HG02588 (cell line): ENCODE results near the gene ACTR1B.
"Not testable (repeated sequence)": the region's sequence is repeated elsewhere in the genome, so short reads cannot be mapped to it uniquely, and the experiment has no call there.

ENCODE experiments used
- ATAC-seq: cut with Tn5 transposase; IDR thresholded peaks from one replicate; pipeline ENCODE4 v1.9.1; 2021; ENCODE audit warnings: mild to moderate bottlenecking, moderate library complexity; ENCODE audit not compliant: unreplicated experiment

ACTR1B gene

DNA sequence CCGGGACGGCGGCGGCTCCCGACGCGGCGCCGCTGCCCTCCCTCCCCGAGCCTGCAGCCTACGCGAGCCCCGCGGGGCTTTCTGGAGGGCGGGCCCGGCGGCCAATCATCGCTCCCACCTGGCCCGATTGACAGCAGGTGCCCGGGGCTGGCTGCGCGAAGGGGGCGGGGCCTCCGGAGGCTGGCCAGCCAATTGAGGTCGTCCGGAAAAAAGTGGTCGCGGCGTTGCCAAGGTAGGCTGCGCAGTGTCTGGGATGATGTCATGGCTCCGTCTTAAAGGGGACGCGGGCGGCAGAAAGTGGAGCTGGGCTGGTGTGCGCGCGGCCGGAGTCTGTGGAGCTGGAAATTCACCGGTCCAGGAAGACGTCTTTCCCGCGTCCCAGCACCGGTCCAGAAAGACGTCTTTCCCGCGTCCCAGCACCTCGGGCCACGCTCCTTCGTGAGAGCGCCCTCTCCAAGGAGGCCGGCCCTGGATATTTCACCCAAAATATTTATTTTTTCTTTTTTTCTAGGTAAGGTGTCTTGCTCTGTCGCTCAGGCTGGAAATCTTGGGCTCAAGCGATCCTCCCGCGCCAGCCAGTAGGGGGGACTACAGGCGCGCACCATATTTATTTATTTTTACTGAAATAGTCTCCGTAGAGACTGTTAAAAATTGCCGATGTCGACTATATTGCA, at the start of gene ACTR1B:
Gene ACTR1B (minus strand): TSS at position 83 of the 674 bp plus-strand sequence. CDS start 154 bp downstream, outside the sequence.
- peak; percentile 88 for ATAC-seq

GRCh38 chr2:97712693-97713295, 49.0 kb upstream of the ACTR1B start:
- no peak for ATAC-seq

- ATAC-seq: not testable (repeated sequence)
Observed at GRCh38 chr2:97712175-97712574, 48.3 kb upstream of the ACTR1B start.

- no peak for ATAC-seq
Observed at GRCh38 chr2:97711394-97711711, 47.5 kb upstream of the ACTR1B start.

- no peak for ATAC-seq
Observed at GRCh38 chr2:97708608-97709007, 44.8 kb upstream of the ACTR1B start.

GRCh38 chr2:97708048-97708380, 44.2 kb upstream of the ACTR1B start:
- ATAC-seq: no peak

DNA sequence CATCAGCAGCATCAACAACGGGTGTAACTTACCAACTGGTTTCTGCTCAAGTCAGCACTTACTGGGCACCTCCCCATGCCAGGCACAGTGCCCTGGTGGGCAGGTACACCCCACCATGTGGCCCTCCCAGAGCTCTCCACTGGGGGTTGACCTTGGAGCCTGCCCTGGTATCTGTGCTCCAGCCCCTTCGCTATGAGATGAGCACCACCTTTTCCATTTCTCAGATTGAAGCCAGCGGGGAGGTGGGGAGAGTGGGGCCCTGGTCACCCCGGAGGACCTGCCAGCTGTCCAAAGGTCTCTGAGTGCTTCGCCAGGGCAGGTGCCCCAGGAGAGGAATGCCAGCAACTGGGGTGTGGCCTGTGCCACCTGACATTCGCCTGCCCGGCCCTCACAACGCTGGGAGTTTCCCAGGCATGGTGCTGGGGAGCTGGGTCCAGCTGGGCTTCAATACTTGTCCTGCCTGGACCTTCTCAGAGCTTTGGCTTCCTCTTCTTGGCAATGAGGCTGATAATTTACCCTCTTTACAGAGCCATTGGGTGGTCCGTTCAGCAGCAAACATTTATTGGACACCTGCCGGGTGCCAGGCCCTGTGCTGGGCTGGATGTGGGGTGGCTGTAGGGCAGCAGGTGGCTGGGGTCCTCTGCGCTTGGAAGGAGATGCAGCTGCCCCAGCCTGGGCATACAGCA, 43.7 kb upstream of the ACTR1B start:
- ATAC-seq: no peak

GRCh38 chr2:97706708-97707345, 43.0 kb upstream of the ACTR1B start:
- ATAC-seq: no peak

DNA sequence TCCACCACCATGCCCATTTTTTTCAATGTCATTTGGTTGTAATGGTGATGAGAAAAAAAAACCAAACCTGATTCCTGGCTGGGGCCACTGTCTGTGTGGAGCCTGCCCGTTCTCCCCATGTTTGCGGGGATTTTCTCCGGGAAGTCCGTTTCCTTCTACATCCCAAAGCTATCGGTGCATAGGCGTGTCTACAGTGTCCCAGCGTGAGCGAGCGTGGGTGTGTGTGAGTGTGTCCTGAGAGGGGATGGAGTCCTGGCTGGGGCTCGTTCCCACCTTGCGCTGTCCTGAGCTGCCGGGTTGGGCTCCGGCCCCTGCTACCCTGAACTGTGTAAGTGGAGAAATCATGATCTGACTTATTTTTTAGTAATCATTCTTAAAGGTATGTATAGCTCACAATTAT, 42.3 kb upstream of the ACTR1B start:
- ATAC-seq: no peak

- ATAC-seq: no peak
Observed at GRCh38 chr2:97704989-97705388, 41.1 kb upstream of the ACTR1B start.

- ATAC-seq: no peak
Observed at GRCh38 chr2:97703741-97704140, 39.9 kb upstream of the ACTR1B start.

DNA sequence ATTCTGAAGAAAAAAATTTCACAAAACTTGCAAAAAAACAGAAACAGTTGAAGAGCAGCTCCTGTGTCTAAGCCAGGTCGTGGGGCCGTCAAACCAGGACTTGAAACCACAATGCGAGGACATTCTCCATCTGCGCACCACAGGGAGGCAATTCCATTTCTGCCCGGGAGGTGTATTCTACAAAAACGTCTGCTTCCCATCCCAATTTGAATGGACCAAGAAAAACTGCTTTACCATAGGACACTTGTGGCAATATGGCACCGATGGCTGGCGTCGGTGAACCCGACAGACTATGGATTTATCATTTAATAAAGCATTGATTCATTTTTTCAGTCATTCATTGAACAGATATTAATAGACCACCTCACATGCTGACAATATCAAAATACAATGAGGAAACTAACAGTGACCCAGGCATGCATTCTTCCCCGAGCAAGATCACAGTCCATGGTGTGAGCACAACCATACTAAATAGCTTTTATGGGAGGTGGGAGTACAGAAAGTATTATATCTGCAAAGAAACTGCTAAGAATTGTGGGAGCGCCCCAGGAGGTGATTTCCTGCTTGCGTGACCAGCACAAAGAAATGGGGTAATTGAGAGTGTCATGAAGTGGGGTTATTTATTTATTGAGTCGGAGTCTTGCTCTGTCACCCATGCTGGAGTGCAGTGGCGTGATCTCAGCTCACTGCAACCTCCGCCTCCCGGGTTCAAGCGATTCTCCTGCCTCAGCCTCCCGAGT, 39.1 kb upstream of the ACTR1B start:
- ATAC-seq: no peak

DNA sequence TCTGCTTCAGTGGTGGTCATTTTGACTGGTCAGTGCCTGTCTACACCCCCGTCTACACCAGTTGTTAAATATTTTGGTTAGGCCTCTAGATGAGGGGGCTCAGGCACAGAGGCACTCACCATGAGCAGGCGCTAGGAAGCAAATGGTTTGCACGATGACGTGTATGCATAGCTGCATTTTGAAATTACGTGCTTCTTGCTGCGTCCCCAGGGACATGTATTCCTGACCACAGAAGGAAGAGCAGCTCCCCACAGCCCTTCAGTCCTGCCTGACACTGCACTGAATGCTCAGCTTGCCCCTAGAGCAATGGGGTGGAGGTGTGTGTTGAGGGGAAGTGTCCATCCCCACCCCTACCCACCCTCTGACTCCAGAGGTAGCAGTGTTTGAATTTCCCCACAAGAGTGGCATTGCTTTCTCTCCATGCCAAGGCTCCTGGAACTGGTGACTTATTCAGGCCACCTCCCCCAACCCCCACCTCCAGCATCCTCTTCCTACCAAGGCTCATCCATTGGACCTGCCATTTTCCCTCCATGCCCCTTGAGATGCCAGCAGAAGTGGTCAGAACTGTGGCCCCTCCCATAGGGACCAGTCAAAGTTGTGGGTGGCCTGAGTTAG, 38.1 kb upstream of the ACTR1B start:
- ATAC-seq: no peak

GRCh38 chr2:97701186-97701585, 37.3 kb upstream of the ACTR1B start:
- no peak for ATAC-seq

- ATAC-seq: no peak
Observed at GRCh38 chr2:97699765-97700444, 36.1 kb upstream of the ACTR1B start.

DNA sequence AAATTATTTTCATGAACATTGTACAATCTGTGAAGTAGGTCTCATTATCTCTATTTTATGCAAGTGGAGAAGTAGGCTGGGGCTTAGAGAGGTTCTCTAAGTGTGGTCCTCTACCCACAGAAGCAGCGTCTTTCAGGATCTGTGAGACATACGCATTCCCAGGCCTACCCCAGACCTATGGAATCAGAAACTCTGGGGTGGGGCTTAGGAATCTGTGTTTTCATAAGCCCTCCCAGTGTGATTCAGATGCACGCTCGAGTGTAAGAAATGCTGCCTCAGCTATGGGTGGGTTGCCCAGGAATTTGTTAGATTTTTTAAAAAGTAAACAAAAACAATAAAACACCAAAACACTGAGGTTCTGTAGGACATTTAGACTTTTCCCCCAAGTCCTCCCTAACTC, 34.7 kb upstream of the ACTR1B start:
- ATAC-seq: no peak

- peak; percentile 73 for ATAC-seq
Observed at GRCh38 chr2:97697252-97698235, 33.7 kb upstream of the ACTR1B start.

DNA sequence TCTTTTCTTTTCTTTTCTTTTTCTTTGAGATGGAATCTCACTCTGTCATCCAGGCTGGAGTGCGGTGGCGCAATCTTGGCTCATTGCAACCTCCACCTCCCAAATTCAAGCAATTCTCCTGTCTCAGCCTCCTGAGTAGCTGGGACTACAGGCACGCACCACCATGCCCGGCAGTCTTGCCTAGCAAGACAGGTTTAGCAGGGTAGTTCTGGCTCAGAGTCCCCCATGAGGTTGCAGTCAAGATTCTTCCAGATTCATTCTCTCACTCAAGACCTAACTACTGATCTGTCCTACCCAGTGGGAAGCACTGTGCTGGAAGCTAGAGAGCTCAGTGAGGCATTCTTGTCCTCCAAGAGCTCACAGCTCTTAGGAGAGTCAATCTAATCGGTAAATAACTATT, 31.9 kb upstream of the ACTR1B start:
- no peak for ATAC-seq

DNA sequence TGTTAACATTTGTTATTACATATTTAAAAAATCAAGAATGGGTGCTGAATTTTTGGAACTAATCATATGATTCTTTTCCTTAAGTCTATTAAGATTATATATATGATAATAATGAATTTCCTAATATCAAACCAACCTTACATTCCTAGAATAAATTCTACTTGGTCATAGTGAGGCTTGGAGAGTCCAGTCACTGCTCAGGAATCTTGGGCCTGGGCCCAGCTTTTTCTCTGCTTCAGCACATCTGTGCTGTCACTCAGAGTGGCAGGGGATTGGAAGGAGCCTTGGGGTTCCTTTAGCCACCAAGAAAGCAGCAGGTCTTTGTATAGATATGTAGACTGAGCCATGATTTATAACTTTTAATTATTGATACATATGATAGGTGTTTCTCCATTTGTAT, 29.6 kb upstream of the ACTR1B start:
- no peak for ATAC-seq
